Trophoblast cell (in vitro differentiated cells and primary cell): Measurements from ENCODE around the gene PLCB3.

Experiments used
- DNase-seq, 2 donors: peaks; one replicate each; pipeline ENCODE4 v3.0.0-alpha.2; 2016
- H2AFZ ChIP-seq: 2 replicates; pipeline ENCODE4 v1.6.1; 2013; ENCODE audit warnings: low read length, moderate library complexity, mild to moderate bottlenecking; ENCODE audit not compliant: insufficient read depth, poor library complexity
- H2AK5ac ChIP-seq: 2 replicates; pipeline ENCODE4 v1.6.1; 2013; ENCODE audit warnings: mild to moderate bottlenecking, low read length
- H2BK120ac ChIP-seq: 2 replicates; pipeline ENCODE4 v1.6.1; 2013; ENCODE audit warnings: low read length, mild to moderate bottlenecking, moderate library complexity; ENCODE audit not compliant: insufficient read depth, poor library complexity
- H2BK12ac ChIP-seq: 2 replicates; pipeline ENCODE4 v1.6.1; 2013; ENCODE audit warnings: mild to moderate bottlenecking, low read length, moderate library complexity
- H2BK5ac ChIP-seq: 2 replicates; pipeline ENCODE4 v1.6.1; 2013; ENCODE audit warnings: low read length, low read depth, moderate library complexity, mild to moderate bottlenecking; ENCODE audit not compliant: poor library complexity
- H3K14ac ChIP-seq: 2 replicates; pipeline ENCODE4 v1.6.1; 2013; ENCODE audit warnings: mild to moderate bottlenecking, low read length
- H3K18ac ChIP-seq: 2 replicates; pipeline ENCODE4 v1.6.1; 2013; ENCODE audit warnings: mild to moderate bottlenecking, low read length
- H3K23ac ChIP-seq: 2 replicates; pipeline ENCODE4 v1.6.1; 2013; ENCODE audit warnings: low read length
- H3K27ac ChIP-seq: 2 replicates; pipeline ENCODE4 v1.5.1; 2013; ENCODE audit warnings: low read depth, mild to moderate bottlenecking, inconsistent platforms, low read length, moderate library complexity
- H3K27me3 ChIP-seq: 2 replicates; pipeline ENCODE4 v1.6.1; 2013; ENCODE audit warnings: inconsistent platforms, mild to moderate bottlenecking, low read length, moderate library complexity; ENCODE audit not compliant: insufficient read depth
- H3K36me3 ChIP-seq, 2 experiments: 1 replicate in 1 of 2; 2 replicates in 1 of 2; pipeline ENCODE4 v1.6.1; 2013; ENCODE audit warnings: low read length in 2 of 2, mild to moderate bottlenecking in 2 of 2, moderate library complexity in 1 of 2; ENCODE audit not compliant: insufficient read depth in 2 of 2, control insufficient read depth in 1 of 2
- H3K4ac ChIP-seq: 2 replicates; pipeline ENCODE4 v1.6.1; 2013; ENCODE audit warnings: low read depth, mild to moderate bottlenecking, low read length, moderate library complexity
- H3K4me1 ChIP-seq, 2 experiments: 1 replicate in 1 of 2; 2 replicates in 1 of 2; pipeline ENCODE4 v1.6.1; 2013; ENCODE audit warnings: low read length in 2 of 2, mild to moderate bottlenecking in 2 of 2, moderate library complexity in 1 of 2; ENCODE audit not compliant: insufficient read depth in 2 of 2, control insufficient read depth in 1 of 2
- H3K4me2 ChIP-seq: 2 replicates; pipeline ENCODE4 v1.6.1; 2013; ENCODE audit warnings: inconsistent platforms, mild to moderate bottlenecking, low read length, moderate library complexity
- H3K4me3 ChIP-seq: 2 replicates; pipeline ENCODE4 v1.5.1; 2013; ENCODE audit warnings: mild to moderate bottlenecking, low read depth, low read length, inconsistent platforms
- H3K79me1 ChIP-seq: one replicate; pipeline ENCODE4 v1.6.1; 2013; ENCODE audit warnings: low read length
- H3K79me2 ChIP-seq: 2 replicates; pipeline ENCODE4 v1.6.1; 2013; ENCODE audit warnings: low read length, mild to moderate bottlenecking; ENCODE audit not compliant: control insufficient read depth, insufficient read depth, poor library complexity
- H3K9ac ChIP-seq: 2 replicates; pipeline ENCODE4 v1.6.1; 2013; ENCODE audit warnings: mild to moderate bottlenecking, low read length
- H3K9me3 ChIP-seq: 2 replicates; pipeline ENCODE4 v1.6.1; 2013; ENCODE audit warnings: low read depth, mild to moderate bottlenecking, control low read depth, inconsistent platforms, low read length; ENCODE audit not compliant: insufficient read depth
- H4K12ac ChIP-seq: 2 replicates; pipeline ENCODE4 v1.6.1; 2013; ENCODE audit warnings: low read depth, mild to moderate bottlenecking, low read length, moderate library complexity
- H4K8ac ChIP-seq: 2 replicates; pipeline ENCODE4 v1.6.1; 2013; ENCODE audit warnings: low read depth, mild to moderate bottlenecking, low read length, moderate library complexity
- H4K91ac ChIP-seq: one replicate; pipeline ENCODE4 v1.6.1; 2013; ENCODE audit warnings: low read depth, mild to moderate bottlenecking, low read length, moderate library complexity
- WGBS: extraction: QIAGEN DNeasy Blood & Tissue Kit; methylation state at CpG from one replicate; pipeline ENCODE4 v1.1.7; 2013; ENCODE audit warnings: missing lambda C conversion rate; ENCODE audit not compliant: insufficient read length, insufficient coverage; ENCODE audit errors: extremely low coverage; 5-methylcytosine and 5-hydroxymethylcytosine counted together

PLCB3 gene

GRCh38 chr11:64247729-64248531 lies 3.4 kb upstream of the PLCB3 start:
- peak overlapping the region; percentile 65 for H3K9ac ChIP-seq
- peak overlapping the region; percentile 90 for H4K91ac ChIP-seq
- H3K18ac ChIP-seq: peak overlapping the region; percentile 16
- H3K36me3 ChIP-seq: peaks cover 19 to 23% of the 10 kb centered on the region in 2 experiments
- DNase-seq: no peak
- peaks cover 4% of the 10 kb centered on the region for H3K9me3 ChIP-seq
- peaks cover 26% of the 10 kb centered on the region for H3K79me2 ChIP-seq
- H2AFZ ChIP-seq: peak overlapping the region; percentile 63
- H3K23ac ChIP-seq: no peak overlapping the region
- peak overlapping the region; percentile 55 for H3K4me3 ChIP-seq
- H3K4me1 ChIP-seq: peaks cover 21 to 33% of the 10 kb centered on the region in 2 experiments
- peak overlapping the region; percentile 64 for H2BK120ac ChIP-seq
- peak overlapping the region; percentile 50 for H3K27ac ChIP-seq
- peak overlapping the region; percentile 32 for H2AK5ac ChIP-seq
- H2BK12ac ChIP-seq: peak overlapping the region; percentile 11
- H2BK5ac ChIP-seq: peak overlapping the region; percentile 23
- H3K27me3 ChIP-seq: no peaks in the 10 kb centered on the region
- H3K4me2 ChIP-seq: peak overlapping the region; percentile 72
- peak overlapping the region; percentile 91 for H4K8ac ChIP-seq
- H3K14ac ChIP-seq: peak overlapping the region; percentile 48
- peak overlapping the region; percentile 78 for H4K12ac ChIP-seq
- no CpG with 5 or more reads among the region's 31 CpGs for WGBS
- H3K79me1 ChIP-seq: peaks cover 38% of the 10 kb centered on the region
- peak overlapping the region; percentile 40 for H3K4ac ChIP-seq

DNA sequence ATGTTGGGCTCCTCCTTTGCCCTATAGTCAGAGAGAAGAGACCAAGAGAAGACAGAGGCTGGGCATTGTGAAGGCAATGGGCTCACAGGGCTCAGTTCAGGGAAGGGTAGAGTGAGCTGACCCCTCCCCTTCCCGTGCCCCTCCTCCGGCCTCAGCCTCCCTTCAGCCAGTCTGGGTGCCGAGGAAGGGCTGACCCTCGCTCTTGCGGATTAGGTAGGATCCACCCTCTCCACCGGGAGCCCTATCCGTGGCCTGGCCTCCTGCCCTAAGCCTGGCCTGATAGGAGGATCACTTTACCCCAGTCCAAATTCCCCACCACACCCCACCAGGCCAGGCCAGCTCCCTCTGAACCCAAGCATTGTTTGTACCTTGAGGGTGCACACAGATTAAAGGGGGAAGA lies 2.8 kb upstream of the PLCB3 start:
- Histone ChIP-seq H3K4me1 (peaks cover 16 to 26% of the 10 kb centered on the region in 2 experiments), H3K4me2 (no peak overlapping the region), H4K91ac (no peak overlapping the region), H2BK120ac (no peak overlapping the region), H3K4ac (no peak overlapping the region), H2BK12ac (peak overlapping the region; percentile 6), H2BK5ac (no peak overlapping the region), H3K79me2 (peaks cover 24% of the 10 kb centered on the region), H3K4me3 (no peak overlapping the region), H4K8ac (no peak overlapping the region), H3K79me1 (peaks cover 38% of the 10 kb centered on the region), H3K9me3 (peaks cover 4% of the 10 kb centered on the region), H3K23ac (no peak overlapping the region), H2AK5ac (no peak overlapping the region), H3K18ac (no peak overlapping the region), H3K27me3 (no peaks in the 10 kb centered on the region), H3K27ac (no peak overlapping the region), H2AFZ (no peak overlapping the region), H3K36me3 (peaks cover 12 to 20% of the 10 kb centered on the region in 2 experiments), H3K9ac (no peak overlapping the region), H4K12ac (no peak overlapping the region), H3K14ac (no peak overlapping the region)
- no peak for DNase-seq
- no CpG with 5 or more reads among the region's 7 CpGs for WGBS

- Histone ChIP-seq H2AFZ (no peak overlapping the region), H2BK12ac (no peak overlapping the region), H2BK5ac (no peak overlapping the region), H3K79me2 (peaks cover 24% of the 10 kb centered on the region), H3K9ac (no peak overlapping the region), H4K91ac (no peak overlapping the region), H3K79me1 (peaks cover 38% of the 10 kb centered on the region), H4K8ac (no peak overlapping the region), H3K4ac (no peak overlapping the region), H3K36me3 (peaks cover 8 to 18% of the 10 kb centered on the region in 2 experiments), H3K27me3 (no peaks in the 10 kb centered on the region), H4K12ac (no peak overlapping the region), H2AK5ac (peak overlapping the region; percentile 5), H3K23ac (no peak overlapping the region), H3K27ac (no peak overlapping the region), H3K9me3 (peaks cover 4% of the 10 kb centered on the region), H3K4me1 (peaks cover 15 to 26% of the 10 kb centered on the region in 2 experiments), H3K14ac (no peak overlapping the region), H3K4me3 (no peak overlapping the region), H2BK120ac (no peak overlapping the region), H3K18ac (no peak overlapping the region), H3K4me2 (no peak overlapping the region)
- DNase-seq: no peak
- WGBS: no CpG with 5 or more reads among the region's 4 CpGs
Observed at GRCh38 chr11:64249038-64249437, 2.3 kb upstream of the PLCB3 start.

GRCh38 chr11:64249563-64250414 lies 1.5 kb upstream of the PLCB3 start:
- peaks cover 4% of the 10 kb centered on the region for H3K9me3 ChIP-seq
- WGBS: no CpG with 5 or more reads among the region's 8 CpGs
- no peak overlapping the region for H3K23ac ChIP-seq
- H2AK5ac ChIP-seq: no peak overlapping the region
- H4K8ac ChIP-seq: no peak overlapping the region
- H3K4me2 ChIP-seq: no peak overlapping the region
- peaks cover 9 to 17% of the 10 kb centered on the region in 2 experiments for H3K36me3 ChIP-seq
- peaks cover 24% of the 10 kb centered on the region for H3K79me2 ChIP-seq
- peaks cover 38% of the 10 kb centered on the region for H3K79me1 ChIP-seq
- no peak for DNase-seq
- H2BK12ac ChIP-seq: no peak overlapping the region
- no peak overlapping the region for H2BK120ac ChIP-seq
- no peak overlapping the region for H2BK5ac ChIP-seq
- H3K27ac ChIP-seq: no peak overlapping the region
- H3K14ac ChIP-seq: no peak overlapping the region
- H4K91ac ChIP-seq: no peak overlapping the region
- no peak overlapping the region for H3K4me3 ChIP-seq
- H3K18ac ChIP-seq: no peak overlapping the region
- H3K4me1 ChIP-seq: peaks cover 15 to 25% of the 10 kb centered on the region in 2 experiments
- H2AFZ ChIP-seq: no peak overlapping the region
- H4K12ac ChIP-seq: no peak overlapping the region
- no peaks in the 10 kb centered on the region for H3K27me3 ChIP-seq
- H3K9ac ChIP-seq: no peak overlapping the region
- H3K4ac ChIP-seq: no peak overlapping the region
